Measurements from ENCODE around the gene GALNT16.

- TF ChIP-seq REST (IDR thresholded peaks at IDR 0.05; ENCODE audit: low read depth): no peak
- no peak for TF ChIP-seq TCF12 (IDR thresholded peaks at IDR 0.05; ENCODE audit: low read depth)
- TF ChIP-seq USF1 (IDR thresholded peaks at IDR 0.05): no peak
- no peak for TF ChIP-seq CEBPB (IDR thresholded peaks at IDR 0.05)
- no peak for TF ChIP-seq RAD21 (IDR thresholded peaks at IDR 0.05; ENCODE audit: low read depth)
- no peak for TF ChIP-seq FOXM1 (IDR thresholded peaks at IDR 0.05; ENCODE audit: borderline replicate concordance, low read depth)
- no peak for TF ChIP-seq MAX (IDR thresholded peaks at IDR 0.05)
- TF ChIP-seq TEAD4 (IDR thresholded peaks at IDR 0.05): no peak
- no peak for TF ChIP-seq EP300 (IDR thresholded peaks at IDR 0.05; ENCODE audit: borderline replicate concordance)
- TF ChIP-seq CREB1 (IDR thresholded peaks at IDR 0.05; ENCODE audit: low read depth): no peak
- no peak for TF ChIP-seq EGR1 (IDR thresholded peaks at IDR 0.05)
- TF ChIP-seq TAF1 (IDR thresholded peaks at IDR 0.05; ENCODE audit: low read depth): no peak
- TF ChIP-seq YY1 (IDR thresholded peaks at IDR 0.05; ENCODE audit: low read depth): no peak
Measured at GRCh38 chr14:69318901-69319475, 59.0 kb downstream of the GALNT16 start.

All from Ishikawa (cell line).